Activated naive CD8-positive, alpha-beta T cell (primary cell): Measurements from ENCODE around the gene CCDC83.
"Not testable (repeated sequence)": the region's sequence is repeated elsewhere in the genome, so short reads cannot be mapped to it uniquely, and the experiment has no call there.

Experiments used
- H3K27ac Mint-ChIP-seq: one replicate; pipeline ENCODE4 v1.8.0; 2021; ENCODE audit warnings: mixed read lengths
- H3K27me3 Mint-ChIP-seq: one replicate; pipeline ENCODE4 v1.8.0; 2021; ENCODE audit warnings: mixed read lengths
- H3K36me3 Mint-ChIP-seq: one replicate; pipeline ENCODE4 v1.8.0; 2021; ENCODE audit warnings: mixed read lengths
- H3K4me1 Mint-ChIP-seq: one replicate; pipeline ENCODE4 v1.8.0; 2021; ENCODE audit warnings: low read depth, mixed read lengths
- H3K4me3 Mint-ChIP-seq: one replicate; pipeline ENCODE4 v1.8.0; 2021; ENCODE audit warnings: mild to moderate bottlenecking, mixed read lengths
- H3K9me3 Mint-ChIP-seq: one replicate; pipeline ENCODE4 v1.8.0; 2021; ENCODE audit warnings: low read depth, mixed read lengths

The CCDC83 gene

DNA sequence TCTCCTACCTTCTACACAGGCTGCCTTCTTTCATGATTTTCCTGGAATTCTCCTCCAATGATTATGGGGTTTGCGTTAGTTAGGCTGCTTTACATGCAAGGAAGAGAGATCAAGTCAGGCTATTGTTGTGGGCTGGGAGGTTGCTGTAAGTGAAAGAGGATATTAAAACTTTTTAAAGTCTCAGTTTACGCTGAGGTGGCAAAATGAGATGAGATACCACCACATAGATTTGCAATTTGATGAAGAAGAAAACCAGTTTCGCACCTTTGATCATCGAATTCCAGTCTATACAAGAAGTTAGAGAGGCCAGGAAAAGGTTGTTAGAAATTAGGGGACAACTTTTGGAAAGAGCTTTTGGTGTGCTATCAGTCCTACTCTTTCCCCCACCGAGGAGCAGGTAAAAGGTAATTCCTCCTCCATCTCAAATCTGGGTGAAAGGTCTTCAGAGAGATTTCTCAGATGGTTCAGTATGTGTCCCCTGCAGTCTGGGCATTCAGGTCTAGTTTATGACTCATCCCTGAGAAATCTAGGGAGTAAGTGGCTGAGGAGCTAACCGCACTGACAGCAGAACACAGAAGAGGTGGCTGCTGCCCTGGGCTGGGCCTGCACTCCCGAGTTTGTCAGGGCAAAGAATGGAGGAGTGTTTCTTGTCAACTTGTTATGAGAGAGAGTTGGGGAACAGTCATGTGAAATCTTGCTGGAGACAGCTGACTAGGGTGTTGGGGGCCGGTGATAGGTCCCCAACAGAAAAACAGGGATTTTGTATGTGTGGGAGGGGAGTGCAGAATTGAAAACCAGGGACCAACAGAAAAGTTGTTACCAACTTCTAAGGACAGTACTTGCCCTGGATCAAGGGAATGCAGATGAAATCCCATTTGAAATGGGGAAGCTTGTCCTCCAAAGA lies 34.7 kb downstream of the CCDC83 start:
- Mint-ChIP-seq H3K27me3 (peaks cover 2% of the 10 kb centered on the region), H3K4me3 (no peak overlapping the region), H3K9me3 (no peaks in the 10 kb centered on the region), H3K36me3 (no peaks in the 10 kb centered on the region), H3K27ac (no peak overlapping the region), H3K4me1 (no peaks in the 10 kb centered on the region)

DNA sequence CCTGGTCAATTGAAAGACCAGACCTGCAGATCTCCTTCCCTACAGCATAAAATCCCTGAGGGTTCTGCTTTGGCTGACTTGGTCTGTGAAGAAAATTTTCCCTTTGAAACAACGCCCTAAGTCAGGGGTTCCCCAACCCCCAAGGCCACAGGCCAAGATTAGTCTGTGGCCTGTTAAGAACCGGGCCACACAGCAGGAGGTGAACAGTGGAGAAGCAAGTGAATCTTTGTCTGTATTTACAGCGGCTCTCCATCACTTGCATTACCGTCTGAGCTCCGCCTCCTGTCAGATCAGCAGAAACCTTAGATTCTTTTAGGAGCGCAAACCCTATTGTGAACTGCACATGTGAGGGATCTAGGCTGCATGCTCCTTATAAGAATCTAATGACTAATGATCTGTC lies 38.2 kb downstream of the CCDC83 start:
- Mint-ChIP-seq H3K4me3 (no peak overlapping the region), H3K4me1 (no peaks in the 10 kb centered on the region)

GRCh38 chr11:85896876-85897275 lies 41.7 kb downstream of the CCDC83 start:
- Mint-ChIP-seq H3K27me3 (no peaks in the 10 kb centered on the region), H3K36me3 (peaks cover 2% of the 10 kb centered on the region), H3K4me3 (no peak overlapping the region), H3K4me1 (no peaks in the 10 kb centered on the region), H3K9me3 (no peaks in the 10 kb centered on the region), H3K27ac (no peak overlapping the region)

More for the DNA sequence above, 38.2 kb downstream of the CCDC83 start:
- peaks cover 2% of the 10 kb centered on the region for H3K36me3 Mint-ChIP-seq
- H3K27me3 Mint-ChIP-seq: no peaks in the 10 kb centered on the region
- H3K9me3 Mint-ChIP-seq: no peaks in the 10 kb centered on the region
- no peak overlapping the region for H3K27ac Mint-ChIP-seq

- Mint-ChIP-seq H3K4me1 (no peaks in the 10 kb centered on the region), H3K27ac (no peak overlapping the region), H3K27me3 (peaks cover under 1% of the 10 kb centered on the region), H3K9me3 (no peaks in the 10 kb centered on the region), H3K36me3 (peaks cover 2% of the 10 kb centered on the region), H3K4me3 (no peak overlapping the region)
Measured at GRCh38 chr11:85898456-85898855, 43.3 kb downstream of the CCDC83 start.

DNA sequence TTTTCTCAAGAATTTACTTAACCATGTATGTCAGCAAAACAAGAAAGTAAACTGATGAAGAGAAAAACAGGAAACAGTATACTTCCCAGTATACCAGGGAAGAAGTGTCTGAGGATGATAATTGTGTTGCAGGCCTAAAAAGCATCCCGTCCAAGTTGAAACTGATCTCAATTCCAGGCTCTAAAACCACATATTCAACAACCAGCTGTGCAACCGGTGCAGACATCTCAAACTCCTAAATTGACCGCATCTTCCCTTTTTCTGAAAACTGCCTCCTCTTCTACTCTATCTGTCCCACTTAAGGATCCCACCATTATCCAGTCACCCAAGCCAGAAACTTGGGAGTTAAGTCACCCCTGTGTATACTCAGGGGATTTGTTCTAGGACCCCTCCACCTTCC lies 47.2 kb downstream of the CCDC83 start:
- H3K9me3 Mint-ChIP-seq: no peaks in the 10 kb centered on the region
- H3K4me3 Mint-ChIP-seq: no peak overlapping the region
- peaks cover 3% of the 10 kb centered on the region for H3K36me3 Mint-ChIP-seq
- no peak overlapping the region for H3K27ac Mint-ChIP-seq
- H3K27me3 Mint-ChIP-seq: peaks cover 3% of the 10 kb centered on the region
- no peaks in the 10 kb centered on the region for H3K4me1 Mint-ChIP-seq

DNA sequence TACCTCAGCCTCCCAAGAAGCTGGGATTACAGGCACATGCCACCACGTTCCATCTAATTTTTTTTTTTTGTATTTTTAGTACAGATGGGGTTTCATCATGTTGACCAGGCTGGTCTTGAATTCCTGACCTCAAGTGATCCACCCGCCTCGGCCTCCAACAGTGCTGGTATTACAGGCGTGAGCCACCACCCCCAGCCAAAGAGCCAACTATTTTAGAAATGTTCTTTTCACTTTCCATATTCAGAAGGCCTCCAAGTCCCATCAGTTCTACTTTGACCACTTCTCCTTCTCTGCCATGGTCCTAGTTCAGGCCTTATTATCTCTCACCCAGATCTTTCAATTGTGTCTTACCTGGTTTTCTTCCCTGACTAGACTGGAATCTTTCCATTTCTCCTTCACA lies 48.2 kb downstream of the CCDC83 start:
- Mint-ChIP-seq H3K27ac (no peak overlapping the region), H3K4me3 (no peak overlapping the region), H3K4me1 (no peaks in the 10 kb centered on the region), H3K27me3 (peaks cover 3% of the 10 kb centered on the region), H3K9me3 (no peaks in the 10 kb centered on the region), H3K36me3 (peaks cover 3% of the 10 kb centered on the region)

- Mint-ChIP-seq H3K27ac (no peak overlapping the region), H3K9me3 (no peaks in the 10 kb centered on the region), H3K4me1 (no peaks in the 10 kb centered on the region), H3K27me3 (peaks cover 3% of the 10 kb centered on the region), H3K36me3 (peaks cover 3% of the 10 kb centered on the region), H3K4me3 (no peak overlapping the region)
Measured at GRCh38 chr11:85903811-85904210, 48.6 kb downstream of the CCDC83 start.

GRCh38 chr11:85912414-85912813 lies 57.2 kb downstream of the CCDC83 start:
- Mint-ChIP-seq H3K27me3 (no peaks in the 10 kb centered on the region), H3K9me3 (no peaks in the 10 kb centered on the region), H3K36me3 (peaks cover 2% of the 10 kb centered on the region), H3K4me1 (no peaks in the 10 kb centered on the region), H3K27ac (no peak overlapping the region), H3K4me3 (no peak overlapping the region)

GRCh38 chr11:85913513-85913912 lies 58.3 kb downstream of the CCDC83 start:
- H3K4me1 Mint-ChIP-seq: no peaks in the 10 kb centered on the region
- H3K9me3 Mint-ChIP-seq: no peaks in the 10 kb centered on the region
- no peaks in the 10 kb centered on the region for H3K27me3 Mint-ChIP-seq
- H3K36me3 Mint-ChIP-seq: peaks cover 2% of the 10 kb centered on the region
- H3K4me3 Mint-ChIP-seq: no peak overlapping the region
- no peak overlapping the region for H3K27ac Mint-ChIP-seq

DNA sequence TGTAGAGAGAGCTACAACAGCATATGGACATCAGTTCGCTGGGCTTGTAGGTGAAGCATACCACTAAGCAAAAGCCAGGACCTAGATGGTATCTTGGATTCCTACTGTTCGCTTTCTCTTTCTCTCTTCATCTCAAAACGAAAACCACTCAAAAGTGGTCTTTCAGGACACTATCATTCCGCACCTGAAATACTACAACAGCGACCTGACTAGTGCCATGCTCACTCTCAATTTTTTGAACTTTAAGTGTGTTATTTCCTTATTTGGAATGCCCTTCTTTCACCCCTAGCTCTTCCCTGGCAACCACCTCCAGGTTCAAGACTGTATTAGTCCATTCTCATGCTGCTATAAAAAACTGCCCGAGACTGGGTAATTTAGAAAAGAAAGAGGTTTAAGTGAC lies 59.2 kb downstream of the CCDC83 start:
- Mint-ChIP-seq H3K27me3 (no peaks in the 10 kb centered on the region), H3K4me3 (no peak overlapping the region), H3K27ac (no peak overlapping the region)

DNA sequence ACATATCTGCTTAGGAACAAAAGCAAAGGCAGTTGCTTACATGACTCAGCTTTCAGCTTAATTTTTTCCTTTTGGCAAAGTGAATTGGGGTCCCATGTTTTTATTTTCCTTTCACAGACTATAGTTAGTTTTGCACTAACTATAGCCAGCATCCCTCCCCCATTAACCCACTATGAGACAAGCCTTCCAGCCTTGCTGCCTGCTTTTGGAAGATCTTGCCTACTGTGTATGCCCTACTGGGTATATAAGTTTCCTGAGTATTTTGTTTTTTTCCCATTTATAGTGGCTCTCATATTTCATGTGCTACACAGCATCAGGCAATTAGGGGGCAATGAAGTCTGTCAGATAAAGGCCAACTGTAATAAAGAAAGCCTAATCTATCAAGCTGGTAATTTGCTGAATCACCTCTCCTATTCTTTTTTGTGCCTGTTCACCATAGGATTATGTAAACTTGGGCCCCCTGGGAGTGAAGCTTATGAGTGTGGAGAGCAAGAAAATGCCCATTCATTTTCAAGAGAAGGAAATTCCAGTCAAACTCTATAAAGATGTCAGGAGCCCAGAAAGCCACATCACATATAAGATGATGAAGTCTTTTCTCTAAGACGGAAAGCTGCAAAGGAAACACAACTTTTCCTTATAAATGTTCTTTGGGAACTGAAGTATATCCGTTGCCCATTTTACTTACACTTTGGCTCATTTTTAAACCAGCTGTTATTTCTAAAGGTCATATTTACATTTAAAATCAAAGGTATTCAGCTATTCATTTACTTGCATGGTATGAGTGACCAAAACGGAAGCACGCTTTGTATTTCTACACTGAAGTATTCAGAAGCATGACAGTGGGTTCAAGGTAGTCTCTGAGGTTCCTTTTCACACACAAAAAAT lies 64.0 kb downstream of the CCDC83 start:
- Mint-ChIP-seq H3K27me3 (peaks cover 5% of the 10 kb centered on the region), H3K9me3 (no peaks in the 10 kb centered on the region), H3K36me3 (peaks cover 2% of the 10 kb centered on the region), H3K27ac (no peak overlapping the region), H3K4me1 (no peaks in the 10 kb centered on the region), H3K4me3 (no peak overlapping the region)

More for the DNA sequence above, 59.2 kb downstream of the CCDC83 start:
- H3K4me1 Mint-ChIP-seq: no peaks in the 10 kb centered on the region
- no peaks in the 10 kb centered on the region for H3K9me3 Mint-ChIP-seq
- H3K36me3 Mint-ChIP-seq: peaks cover 2% of the 10 kb centered on the region

- Mint-ChIP-seq H3K27me3 (peaks cover 9% of the 10 kb centered on the region), H3K4me3 (no peak overlapping the region), H3K4me1 (no peaks in the 10 kb centered on the region), H3K27ac (no peak overlapping the region), H3K9me3 (no peaks in the 10 kb centered on the region), H3K36me3 (peaks cover 3% of the 10 kb centered on the region)
Measured at GRCh38 chr11:85922367-85922766, 67.2 kb downstream of the CCDC83 start.

DNA sequence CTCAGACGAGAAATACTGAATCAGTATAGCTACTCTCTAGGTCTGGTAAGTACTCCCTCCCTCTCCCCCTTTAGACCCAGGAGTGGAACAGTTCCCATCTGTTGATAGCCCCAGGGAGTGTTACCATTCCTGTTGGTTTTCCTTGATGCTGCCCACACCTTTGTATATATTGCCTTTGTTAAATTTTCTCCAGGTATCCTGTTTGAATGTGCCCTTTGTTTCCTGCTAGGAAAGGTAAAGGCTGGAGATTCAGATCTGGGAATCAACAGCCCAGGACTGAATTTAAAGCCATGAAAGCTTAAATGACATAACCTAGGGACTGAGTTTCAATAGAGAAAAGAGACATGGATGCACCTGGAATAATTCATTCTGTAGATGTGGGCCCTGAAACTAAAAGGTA lies 68.3 kb downstream of the CCDC83 start:
- no peaks in the 10 kb centered on the region for H3K9me3 Mint-ChIP-seq
- peaks cover 11% of the 10 kb centered on the region for H3K27me3 Mint-ChIP-seq
- H3K4me3 Mint-ChIP-seq: no peak overlapping the region
- H3K27ac Mint-ChIP-seq: no peak overlapping the region
- no peaks in the 10 kb centered on the region for H3K4me1 Mint-ChIP-seq
- H3K36me3 Mint-ChIP-seq: peaks cover 4% of the 10 kb centered on the region

GRCh38 chr11:85926653-85927214 lies 71.6 kb downstream of the CCDC83 start:
- not testable (repeated sequence) for H3K36me3 Mint-ChIP-seq, H3K4me3 Mint-ChIP-seq, H3K9me3 Mint-ChIP-seq, H3K27ac Mint-ChIP-seq, H3K4me1 Mint-ChIP-seq
- peaks cover 13% of the 10 kb centered on the region for H3K27me3 Mint-ChIP-seq

DNA sequence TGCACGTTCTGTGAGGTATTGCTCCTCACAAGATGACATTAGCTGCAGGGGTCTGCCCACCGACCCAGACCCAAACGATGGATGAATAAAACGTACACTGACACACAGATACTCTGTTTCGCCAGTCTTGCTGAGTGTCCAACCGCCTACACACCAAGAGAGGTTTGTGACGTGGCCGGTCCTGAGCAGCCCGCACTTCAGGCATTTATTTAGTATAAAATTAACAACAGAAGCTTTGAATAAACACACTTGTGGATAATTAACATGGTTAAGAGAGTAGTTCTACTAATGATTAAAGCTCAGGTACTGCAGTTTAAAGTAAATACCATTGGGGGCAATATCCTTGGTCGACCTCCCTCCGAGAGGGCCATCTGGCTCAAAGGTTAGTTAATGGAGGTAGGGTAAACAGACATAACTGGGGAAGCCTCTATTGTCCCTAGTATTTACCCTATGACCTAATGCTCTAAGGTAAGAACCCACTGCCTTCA lies 75.7 kb downstream of the CCDC83 start:
- Mint-ChIP-seq H3K27ac (no peak overlapping the region), H3K36me3 (peaks cover 4% of the 10 kb centered on the region), H3K9me3 (peaks cover 6% of the 10 kb centered on the region)

More for the DNA sequence above, 75.7 kb downstream of the CCDC83 start:
- H3K27me3 Mint-ChIP-seq: peaks cover 7% of the 10 kb centered on the region
- no peaks in the 10 kb centered on the region for H3K4me1 Mint-ChIP-seq
- no peak overlapping the region for H3K4me3 Mint-ChIP-seq
